PC-9 (cell line): ENCODE results near the gene ZBED6. TPM values are rescaled to one million over a fixed set of nuclear protein-coding genes. Genes with fewer than 3 reads are reported as not detected.

Experiments
- BruUV-seq: library from RNA; stranded (reverse); fragments of 400-500 nt; replicated peaks from 2 replicates; lab custom pipeline; 2021; lab: Mats Ljungman, UMichigan
- CTCF ChIA-PET: fragments of 300-600 bp; sonication (Branson Sonifier 250); formaldehyde crosslinking; loops from one replicate; lab custom pipeline; 2022; ENCODE audit warnings: antibody characterized with exemption; lab: Charles Lee
- POLR2A ChIA-PET: fragments of 300-600 bp; sonication (Branson Sonifier 250); formaldehyde crosslinking; loops from one replicate; lab custom pipeline; 2022; ENCODE audit warnings: antibody characterized with exemption; ENCODE audit not compliant: unreplicated experiment; lab: Charles Lee
- DNase-seq, 2 experiments: peaks; one replicate each; pipeline versions ENCODE4 v3.0.0 to v3.0.0-alpha.2; 2015 to 2022; ENCODE audit warnings: mixed read lengths in 1 of 2
- H2AFZ ChIP-seq: fragments of 200-600 bp; sonication (generic); 2 replicates; pipeline ENCODE4 v1.8.1; 2017; ENCODE audit warnings: antibody characterized with exemption
- H3F3A ChIP-seq: fragments of 200-600 bp; sonication (generic); 2 replicates; pipeline ENCODE4 v1.8.1; 2017; ENCODE audit warnings: antibody characterized with exemption, mild to moderate bottlenecking, low read depth; ENCODE audit not compliant: insufficient read depth
- H3K27ac ChIP-seq: fragments of 200-600 bp; sonication (generic); 2 replicates; pipeline ENCODE4 v1.6.1; 2016; ENCODE audit warnings: mixed run types
- H3K27me3 ChIP-seq: fragments of 200-600 bp; sonication (generic); 2 replicates; pipeline ENCODE4 v1.6.1; 2016; ENCODE audit warnings: low read depth, mixed run types; ENCODE audit not compliant: insufficient read depth
- H3K36me3 ChIP-seq: fragments of 200-600 bp; sonication (generic); 2 replicates; pipeline ENCODE4 v1.6.1; 2016; ENCODE audit warnings: low read depth, mixed run types
- H3K4me1 ChIP-seq: fragments of 200-600 bp; sonication (generic); replicated peaks from 2 replicates; pipeline ENCODE4 v1.6.1; 2016; ENCODE audit warnings: mixed run types; ENCODE audit not compliant: insufficient read depth
- H3K4me2 ChIP-seq: fragments of 200-600 bp; sonication (generic); 2 replicates; pipeline ENCODE4 v1.6.1; 2017; ENCODE audit warnings: mixed run types
- H3K4me3 ChIP-seq: fragments of 200-600 bp; sonication (generic); 2 replicates; pipeline ENCODE4 v1.6.1; 2016; ENCODE audit warnings: mixed run types
- H3K79me2 ChIP-seq: fragments of 200-600 bp; sonication (generic); 2 replicates; pipeline ENCODE4 v1.6.1; 2017; ENCODE audit warnings: low read depth, mixed run types
- H3K9me2 ChIP-seq: fragments of 200-600 bp; sonication (generic); 2 replicates; pipeline ENCODE4 v1.8.1; 2017; ENCODE audit warnings: mild to moderate bottlenecking; ENCODE audit not compliant: insufficient read depth
- H3K9me3 ChIP-seq: fragments of 200-600 bp; sonication (generic); 2 replicates; pipeline ENCODE4 v1.8.1; 2016; ENCODE audit warnings: low read depth; ENCODE audit not compliant: insufficient read depth
- H4K20me1 ChIP-seq: fragments of 200-600 bp; sonication (generic); 2 replicates; pipeline ENCODE4 v1.8.1; 2017; ENCODE audit not compliant: insufficient read depth
- EZH2 ChIP-seq: fragments of 200-600 bp; sonication (generic); IDR thresholded peaks from 2 replicates; pipeline ENCODE4 v1.8.0; 2017; ENCODE audit warnings: antibody characterized with exemption, low read depth
- intact Hi-C: fragments of 100-400 bp; cut with micrococcal nuclease; formaldehyde crosslinking; loops from one replicate; pipeline ENCODE4 v1.10.0; 2022; ENCODE audit not compliant: unreplicated experiment
- total RNA-seq: library from RNA; stranded (reverse); gene quantifications from 2 replicates; pipeline ENCODE4 v1.2.3, GENCODE V29; 2021
- TF ChIP-seq, protein P1 (sequence below): fragments of 200-600 bp; sonication (generic); conservative IDR thresholded peaks from 2 replicates; pipeline ENCODE4 v1.6.1; 2017; ENCODE audit warnings: mixed run types, antibody characterized with exemption, mild to moderate bottlenecking, moderate library complexity

ZBED6 gene
- total RNA-seq, 1 experiment from 2014 or later, result 32.7 TPM

DNA sequence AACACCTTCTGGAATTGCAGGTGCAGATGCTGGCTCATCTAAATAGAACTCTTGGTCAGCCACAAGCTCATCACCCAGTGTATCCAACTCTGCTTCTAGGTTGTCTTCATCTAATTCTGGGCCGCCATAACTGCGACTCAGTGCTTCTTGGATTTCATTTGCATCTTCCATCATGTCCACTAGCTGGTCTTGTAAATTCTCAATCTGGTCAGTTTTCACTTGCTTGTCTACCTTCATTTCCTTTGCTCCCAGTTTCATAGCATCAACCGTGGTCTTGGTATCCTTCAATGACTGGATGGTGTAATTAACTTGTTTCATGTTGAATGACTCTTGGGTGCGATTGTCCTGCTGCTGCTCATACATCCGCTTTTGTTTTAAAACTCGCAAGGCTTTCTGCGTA lies 10.3 kb downstream of the ZBED6 start:
- Histone ChIP-seq H3K9me3 (no peaks in the 10 kb centered on the region), H4K20me1 (peaks cover 80% of the 10 kb centered on the region), H2AFZ (no peak overlapping the region), H3K4me2 (no peak overlapping the region), H3K4me1 (no peaks in the 10 kb centered on the region), H3K79me2 (peaks cover 91% of the 10 kb centered on the region), H3K36me3 (peaks cover 46% of the 10 kb centered on the region), H3K27ac (no peak overlapping the region), H3F3A (peaks cover 15% of the 10 kb centered on the region; the same call in 1 of the 2 replicates), H3K9me2 (no peaks in the 10 kb centered on the region), H3K27me3 (no peaks in the 10 kb centered on the region), H3K4me3 (no peak overlapping the region)
- TF ChIP-seq, protein P1, sequence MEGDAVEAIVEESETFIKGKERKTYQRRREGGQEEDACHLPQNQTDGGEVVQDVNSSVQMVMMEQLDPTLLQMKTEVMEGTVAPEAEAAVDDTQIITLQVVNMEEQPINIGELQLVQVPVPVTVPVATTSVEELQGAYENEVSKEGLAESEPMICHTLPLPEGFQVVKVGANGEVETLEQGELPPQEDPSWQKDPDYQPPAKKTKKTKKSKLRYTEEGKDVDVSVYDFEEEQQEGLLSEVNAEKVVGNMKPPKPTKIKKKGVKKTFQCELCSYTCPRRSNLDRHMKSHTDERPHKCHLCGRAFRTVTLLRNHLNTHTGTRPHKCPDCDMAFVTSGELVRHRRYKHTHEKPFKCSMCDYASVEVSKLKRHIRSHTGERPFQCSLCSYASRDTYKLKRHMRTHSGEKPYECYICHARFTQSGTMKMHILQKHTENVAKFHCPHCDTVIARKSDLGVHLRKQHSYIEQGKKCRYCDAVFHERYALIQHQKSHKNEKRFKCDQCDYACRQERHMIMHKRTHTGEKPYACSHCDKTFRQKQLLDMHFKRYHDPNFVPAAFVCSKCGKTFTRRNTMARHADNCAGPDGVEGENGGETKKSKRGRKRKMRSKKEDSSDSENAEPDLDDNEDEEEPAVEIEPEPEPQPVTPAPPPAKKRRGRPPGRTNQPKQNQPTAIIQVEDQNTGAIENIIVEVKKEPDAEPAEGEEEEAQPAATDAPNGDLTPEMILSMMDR, result no peak
- TF ChIP-seq EZH2, result no peak
- intact Hi-C loops, result no loop called here
- POLR2A ChIA-PET, result interaction anchor here (0.6 kb wide), 1 partner anchor 40 kb away, joined by 4 read pairs; no protein-coding TSS in a partner anchor
- CTCF ChIA-PET, result no interaction called here
- no peak for DNase-seq
- BruUV-seq, result no TSS peak

DNA sequence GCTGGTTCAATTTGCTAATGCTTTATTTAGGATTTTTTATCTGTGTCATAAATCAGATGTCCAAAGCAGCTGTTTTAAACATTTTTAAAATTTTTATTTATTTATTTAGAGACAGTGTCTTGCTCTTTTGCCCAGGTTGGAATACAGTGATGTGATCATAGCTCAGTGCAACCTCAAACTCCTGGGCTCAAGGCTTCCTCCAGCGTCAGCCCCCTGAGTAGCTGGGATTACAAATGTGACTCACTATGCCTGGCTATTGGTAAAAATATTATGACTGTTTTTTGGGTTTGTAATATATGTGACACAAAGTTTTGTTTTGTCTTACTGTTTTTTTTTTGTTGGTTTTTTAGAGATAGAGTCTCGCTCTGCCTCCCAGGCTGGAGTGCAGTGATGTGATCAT lies 11.8 kb downstream of the ZBED6 start:
- no peak for DNase-seq
- Histone ChIP-seq H3K79me2 (peaks cover 76% of the 10 kb centered on the region), H3K4me3 (no peak overlapping the region), H2AFZ (no peak overlapping the region), H3K27ac (no peak overlapping the region), H3K9me2 (no peaks in the 10 kb centered on the region), H3K27me3 (no peaks in the 10 kb centered on the region), H3K4me1 (no peaks in the 10 kb centered on the region), H3F3A (peaks cover 4% of the 10 kb centered on the region; the same call in 1 of the 2 replicates), H4K20me1 (peaks cover 74% of the 10 kb centered on the region), H3K4me2 (no peak overlapping the region), H3K9me3 (no peaks in the 10 kb centered on the region), H3K36me3 (peaks cover 35% of the 10 kb centered on the region)
- intact Hi-C loops, result no loop called here
- ChIA-PET CTCF (no interaction called here), POLR2A (interaction anchor here (0.5 kb wide), 1 partner anchor 33 kb away, joined by 5 read pairs; no protein-coding TSS in a partner anchor)
- BruUV-seq, result no TSS peak
- TF ChIP-seq, protein P1, result no peak
- TF ChIP-seq EZH2, result no peak

DNA sequence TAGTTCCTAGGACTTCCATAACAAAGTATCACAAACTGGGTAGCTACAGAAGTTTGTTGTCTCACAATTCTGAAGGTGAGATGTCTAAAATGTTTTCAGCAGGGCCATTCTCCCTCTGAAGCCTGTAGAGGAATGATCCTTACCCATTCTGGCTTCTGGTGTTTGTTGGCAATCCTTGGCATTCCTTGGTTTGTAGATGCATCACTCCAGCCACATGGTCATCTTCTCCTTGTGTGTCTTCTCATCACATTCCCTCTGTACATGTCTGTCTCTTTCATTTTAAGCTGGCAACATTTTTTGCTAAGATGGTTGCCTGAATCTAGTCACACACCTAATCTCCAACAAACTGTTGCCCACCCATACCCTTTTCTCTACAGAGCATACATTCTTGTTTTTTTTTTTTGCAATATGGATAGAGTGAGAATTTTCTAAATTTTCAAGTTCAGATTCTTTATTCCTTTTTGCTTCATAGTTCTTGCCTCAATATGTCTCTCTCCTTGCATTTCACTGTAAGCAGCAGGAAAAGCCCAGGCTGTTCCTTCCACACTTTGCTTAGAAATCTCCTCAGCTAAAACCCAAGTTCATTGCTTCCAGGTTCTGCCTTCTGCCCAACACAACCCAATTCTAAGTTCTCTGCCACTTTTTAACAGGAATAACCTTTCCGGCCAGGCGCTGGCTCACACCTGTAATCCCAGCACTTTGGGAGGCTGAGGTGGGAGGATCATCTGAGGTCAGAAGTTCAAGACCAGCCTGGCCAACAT lies 18.3 kb downstream of the ZBED6 start:
- peaks cover 30% of the 10 kb centered on the region for H3K36me3 ChIP-seq
- no peaks in the 10 kb centered on the region for H3K4me1 ChIP-seq
- no peak overlapping the region for H3K4me3 ChIP-seq
- no peak for DNase-seq
- H3K27me3 ChIP-seq, result no peaks in the 10 kb centered on the region
- intact Hi-C loops, result no loop called here
- no peak overlapping the region for H3K27ac ChIP-seq
- no peaks in the 10 kb centered on the region; the same call in 1 of the 2 replicates for H3F3A ChIP-seq
- H3K9me2 ChIP-seq, result no peaks in the 10 kb centered on the region
- peaks cover 48% of the 10 kb centered on the region for H3K79me2 ChIP-seq
- no TSS peak for BruUV-seq
- H3K9me3 ChIP-seq, result no peaks in the 10 kb centered on the region
- H2AFZ ChIP-seq, result no peak overlapping the region
- H3K4me2 ChIP-seq, result no peak overlapping the region
- TF ChIP-seq, protein P1, result no peak
- no peak for TF ChIP-seq EZH2
- H4K20me1 ChIP-seq, result peaks cover 64% of the 10 kb centered on the region
- ChIA-PET CTCF (no interaction called here), POLR2A (no interaction called here)
